IMR-90 (cell line): ENCODE measurements around the gene CTIF. TPM values are rescaled to one million over a fixed set of nuclear protein-coding genes. Genes with fewer than 3 reads are reported as not detected.
A peak's percentile ranks its signal among the peaks of the same experiment; 100 is the strongest.

Experiments
- ATAC-seq: fragments of 200-7000 bp; cut with Tn5 transposase; 2 replicates; pipeline ENCODE4 v1.9.1; 2020; ENCODE audit warnings: low read depth, mild to moderate bottlenecking, moderate library complexity
- BruUV-seq: library from RNA; stranded (reverse); fragments of 400-500 nt; replicated peaks from 2 replicates; lab custom pipeline; 2021; lab: Mats Ljungman, UMichigan
- CTCF ChIA-PET: fragments of 300-600 bp; formaldehyde crosslinking; extraction: SDS; loops from one replicate; lab custom pipeline; 2021; ENCODE audit warnings: antibody characterized with exemption; lab: Yijun Ruan, JAX
- POLR2A ChIA-PET: fragments of 300-600 bp; sonication (Branson Sonifier 250); formaldehyde crosslinking; loops from one replicate; lab custom pipeline; 2022; ENCODE audit warnings: antibody characterized with exemption; ENCODE audit not compliant: unreplicated experiment; lab: Charles Lee
- DNase-seq: peaks from one replicate; pipeline ENCODE4 v3.0.0; 2013
- H2AFZ ChIP-seq: replicated peaks from 2 replicates; pipeline ENCODE3; 2013; ENCODE audit warnings: low read length, mild to moderate bottlenecking; ENCODE audit not compliant: poor library complexity
- H2AK5ac ChIP-seq: 2 replicates; pipeline ENCODE4 v1.6.1; 2013; ENCODE audit warnings: low read depth, low read length, inconsistent platforms
- H2AK9ac ChIP-seq: replicated peaks from 2 replicates; pipeline ENCODE3; 2013; ENCODE audit warnings: mild to moderate bottlenecking, low read depth, low read length, moderate library complexity; ENCODE audit not compliant: poor library complexity
- H2BK120ac ChIP-seq: 2 replicates; pipeline ENCODE4 v1.6.1; 2013; ENCODE audit warnings: low read depth, low read length, inconsistent platforms
- H2BK15ac ChIP-seq: 3 replicates; pipeline ENCODE4 v1.6.1; 2013; ENCODE audit warnings: low read depth, low read length, inconsistent platforms
- H2BK20ac ChIP-seq: 2 replicates; pipeline ENCODE4 v1.6.1; 2013; ENCODE audit warnings: low read depth, mild to moderate bottlenecking, inconsistent platforms, low read length, moderate library complexity
- H2BK5ac ChIP-seq: 2 replicates; pipeline ENCODE4 v1.6.1; 2013; ENCODE audit warnings: mild to moderate bottlenecking, low read depth, low read length, inconsistent platforms; ENCODE audit not compliant: poor library complexity, severe bottlenecking
- H3K14ac ChIP-seq: replicated peaks from 2 replicates; pipeline ENCODE4 v1.6.1; 2013; ENCODE audit warnings: low read depth, low read length, inconsistent platforms
- H3K18ac ChIP-seq: 2 replicates; pipeline ENCODE4 v1.6.1; 2013; ENCODE audit warnings: low read depth, low read length, control low read depth
- H3K23ac ChIP-seq: 2 replicates; pipeline ENCODE4 v1.6.1; 2013; ENCODE audit warnings: low read depth, low read length, inconsistent platforms
- H3K27ac ChIP-seq: 2 replicates; pipeline ENCODE4 v1.5.1; 2013; ENCODE audit warnings: mild to moderate bottlenecking, control low read depth, low read length; ENCODE audit not compliant: insufficient read depth
- H3K27me3 ChIP-seq: 2 replicates; pipeline ENCODE4 v1.6.1; 2013; ENCODE audit warnings: low read length; ENCODE audit not compliant: control insufficient read depth, insufficient read depth
- H3K36me3 ChIP-seq: 2 replicates; pipeline ENCODE4 v1.6.1; 2013; ENCODE audit warnings: low read length, mixed read lengths; ENCODE audit not compliant: control insufficient read depth, insufficient read depth
- H3K4ac ChIP-seq: 2 replicates; pipeline ENCODE4 v1.6.1; 2013; ENCODE audit warnings: low read depth, low read length, inconsistent platforms
- H3K4me1 ChIP-seq: 2 replicates; pipeline ENCODE4 v1.6.1; 2013; ENCODE audit warnings: low read length, mixed read lengths; ENCODE audit not compliant: control insufficient read depth, insufficient read depth
- H3K4me2 ChIP-seq: 2 replicates; pipeline ENCODE4 v1.6.1; 2013; ENCODE audit warnings: low read depth, mild to moderate bottlenecking, control low read depth, low read length, moderate library complexity
- H3K4me3 ChIP-seq: 2 replicates; pipeline ENCODE4 v1.5.1; 2013; ENCODE audit warnings: low read depth, mild to moderate bottlenecking, control low read depth, low read length, moderate library complexity; ENCODE audit not compliant: insufficient read depth
- H3K56ac ChIP-seq: 2 replicates; pipeline ENCODE4 v1.6.1; 2013; ENCODE audit warnings: low read length, inconsistent platforms; ENCODE audit not compliant: insufficient read depth; ENCODE audit errors: extremely low read depth
- H3K79me1 ChIP-seq, 2 experiments: 2 replicates each; pipeline ENCODE4 v1.6.1; 2013; ENCODE audit warnings: low read length in 2 of 2, inconsistent platforms in 1 of 2, low read depth in 1 of 2
- H3K9ac ChIP-seq: 2 replicates; pipeline ENCODE4 v1.6.1; 2013; ENCODE audit warnings: low read depth, low read length, control low read depth
- H3K9me1 ChIP-seq: 2 replicates; pipeline ENCODE4 v1.6.1; 2013; ENCODE audit warnings: low read length, inconsistent platforms; ENCODE audit not compliant: insufficient read depth
- H3K9me3 ChIP-seq: 2 replicates; pipeline ENCODE4 v1.6.1; 2013; ENCODE audit warnings: low read length; ENCODE audit not compliant: control insufficient read depth, insufficient read depth
- H4K20me1 ChIP-seq: 2 replicates; pipeline ENCODE4 v1.6.1; 2013; ENCODE audit warnings: low read length, inconsistent platforms; ENCODE audit not compliant: insufficient read depth
- H4K5ac ChIP-seq: 2 replicates; pipeline ENCODE4 v1.6.1; 2013; ENCODE audit warnings: mild to moderate bottlenecking, low read depth, low read length, control low read depth
- H4K8ac ChIP-seq, 2 experiments: 2 replicates each; pipeline ENCODE4 v1.6.1; 2013; ENCODE audit warnings: low read depth in 2 of 2, low read length in 2 of 2, control low read depth in 1 of 2, inconsistent platforms in 1 of 2
- H4K91ac ChIP-seq: 2 replicates; pipeline ENCODE4 v1.6.1; 2013; ENCODE audit warnings: low read depth, low read length, inconsistent platforms; ENCODE audit not compliant: insufficient read depth
- CHD1 ChIP-seq: IDR thresholded peaks from 2 replicates; pipeline ENCODE4 v1.6.1; 2012; ENCODE audit warnings: low read depth, low read length, improper control_type of control experiment
- FOS ChIP-seq: fragments of 150-350 bp; IDR thresholded peaks from 2 replicates; pipeline ENCODE4 v1.6.1; 2016; ENCODE audit warnings: low read depth, low read length
- MAFK ChIP-seq: IDR thresholded peaks from 2 replicates; pipeline ENCODE4 v1.6.1; 2012; ENCODE audit warnings: low read depth, low read length, improper control_type of control experiment
- MAZ ChIP-seq: IDR thresholded peaks from 2 replicates; pipeline ENCODE4 v1.6.1; 2012; ENCODE audit warnings: low read depth, mild to moderate bottlenecking, low read length, improper control_type of control experiment, moderate library complexity, borderline replicate concordance
- MXI1 ChIP-seq: IDR thresholded peaks from 2 replicates; pipeline ENCODE4 v1.6.1; 2012; ENCODE audit warnings: low read depth, mild to moderate bottlenecking, low read length, moderate library complexity, borderline replicate concordance
- NFE2L2 ChIP-seq: fragments of 150-350 bp; IDR thresholded peaks from 2 replicates; pipeline ENCODE4 v1.6.1; 2016; ENCODE audit warnings: low read depth, mild to moderate bottlenecking, low read length
- POLR2A ChIP-seq: IDR thresholded peaks from 2 replicates; pipeline ENCODE4 v1.6.1; 2012; ENCODE audit warnings: mild to moderate bottlenecking, low read depth, low read length
- RFX5 ChIP-seq: IDR thresholded peaks from 2 replicates; pipeline ENCODE4 v1.8.0; 2012; ENCODE audit warnings: low read depth, mild to moderate bottlenecking, low read length, moderate library complexity
- WGBS, 2 experiments: methylation state at CpG; one replicate each; pipeline versions ENCODE4 v1.1.5 to v1.1.7; 2013; ENCODE audit warnings: missing lambda C conversion rate in 2 of 2; ENCODE audit not compliant: insufficient read length in 1 of 2; ENCODE audit errors: extremely low coverage in 2 of 2; 5-methylcytosine and 5-hydroxymethylcytosine counted together
- dilution Hi-C: fragments of 300-500 bp; cut with HindIII; formaldehyde crosslinking; loops from one replicate; pipeline ENCODE4 v1.14.3; 2018; ENCODE audit warnings: low sequenced_read_pairs; ENCODE audit not compliant: unreplicated experiment
- in situ Hi-C: fragments of 300-500 bp; cut with MboI; formaldehyde crosslinking; loops from 3 replicates; pipeline ENCODE4 v1.14.3; 2019; ENCODE audit warnings: low sequenced_read_pairs, inconsistent platforms, mixed read lengths
- intact Hi-C: fragments of 100-400 bp; cut with micrococcal nuclease; formaldehyde crosslinking; loops from 2 replicates; pipeline ENCODE4 v1.10.0; 2022
- polyA plus RNA-seq, 3 experiments: library from polyadenylated mRNA; depleted of rRNA; stranded (reverse); fragments of >200 nt; gene quantifications; 2 replicates each; pipeline ENCODE4 v1.2.3, GENCODE V29; 2012; ENCODE audit warnings: low replicate concordance in 1 of 3
- total RNA-seq: library from RNA; depleted of rRNA; stranded (reverse); fragments of >200 nt; gene quantifications from 2 replicates; pipeline ENCODE4 v1.2.3, GENCODE V29; 2012
- TF ChIP-seq, protein P1 (sequence below): fragments of 150-350 bp; IDR thresholded peaks from 2 replicates; pipeline ENCODE4 v1.6.1; 2017; ENCODE audit warnings: mild to moderate bottlenecking, antibody characterized with exemption, low read length, low read depth
- TF ChIP-seq, protein P2 (sequence below): conservative IDR thresholded peaks from 2 replicates; pipeline ENCODE4 v1.5.1; 2012; ENCODE audit warnings: mild to moderate bottlenecking, low read depth, low read length, improper control_type of control experiment
- TF ChIP-seq, protein P3 (sequence below): fragments of 150-350 bp; IDR thresholded peaks from 2 replicates; pipeline ENCODE4 v1.6.1; 2016; ENCODE audit warnings: low read depth, mild to moderate bottlenecking, low read length, moderate library complexity, borderline replicate concordance

Gene CTIF
- total and polyA plus RNA-seq, 2 of the 4 experiments (the other 2 are of a cell fraction), result 25.1 to 57.0 TPM

DNA sequence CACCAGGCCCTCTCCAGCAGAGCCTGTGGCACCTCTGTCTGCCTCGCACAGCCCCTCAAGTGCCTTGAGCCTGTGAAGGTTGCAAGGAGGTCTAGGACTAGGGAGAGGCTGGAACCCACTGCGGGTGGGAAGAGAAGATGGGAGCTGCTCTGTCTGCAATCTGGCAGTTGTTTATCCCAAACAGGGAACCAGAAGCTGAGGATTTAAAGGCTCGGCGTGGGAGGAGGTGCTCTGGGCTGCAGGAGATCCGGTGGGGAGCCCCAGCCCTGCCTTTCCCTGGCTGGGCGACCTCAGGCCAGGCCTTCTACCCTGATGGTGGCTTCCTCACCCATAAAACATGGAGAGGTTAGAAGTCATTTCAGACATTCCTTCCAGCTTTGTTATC, 237.8 kb downstream of the CTIF start:
- no peak for TF ChIP-seq CHD1
- TF ChIP-seq POLR2A, result no peak
- TF ChIP-seq, protein P1, sequence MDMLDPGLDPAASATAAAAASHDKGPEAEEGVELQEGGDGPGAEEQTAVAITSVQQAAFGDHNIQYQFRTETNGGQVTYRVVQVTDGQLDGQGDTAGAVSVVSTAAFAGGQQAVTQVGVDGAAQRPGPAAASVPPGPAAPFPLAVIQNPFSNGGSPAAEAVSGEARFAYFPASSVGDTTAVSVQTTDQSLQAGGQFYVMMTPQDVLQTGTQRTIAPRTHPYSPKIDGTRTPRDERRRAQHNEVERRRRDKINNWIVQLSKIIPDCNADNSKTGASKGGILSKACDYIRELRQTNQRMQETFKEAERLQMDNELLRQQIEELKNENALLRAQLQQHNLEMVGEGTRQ, result no peak
- no peak for TF ChIP-seq MAZ
- TF ChIP-seq, protein P2, sequence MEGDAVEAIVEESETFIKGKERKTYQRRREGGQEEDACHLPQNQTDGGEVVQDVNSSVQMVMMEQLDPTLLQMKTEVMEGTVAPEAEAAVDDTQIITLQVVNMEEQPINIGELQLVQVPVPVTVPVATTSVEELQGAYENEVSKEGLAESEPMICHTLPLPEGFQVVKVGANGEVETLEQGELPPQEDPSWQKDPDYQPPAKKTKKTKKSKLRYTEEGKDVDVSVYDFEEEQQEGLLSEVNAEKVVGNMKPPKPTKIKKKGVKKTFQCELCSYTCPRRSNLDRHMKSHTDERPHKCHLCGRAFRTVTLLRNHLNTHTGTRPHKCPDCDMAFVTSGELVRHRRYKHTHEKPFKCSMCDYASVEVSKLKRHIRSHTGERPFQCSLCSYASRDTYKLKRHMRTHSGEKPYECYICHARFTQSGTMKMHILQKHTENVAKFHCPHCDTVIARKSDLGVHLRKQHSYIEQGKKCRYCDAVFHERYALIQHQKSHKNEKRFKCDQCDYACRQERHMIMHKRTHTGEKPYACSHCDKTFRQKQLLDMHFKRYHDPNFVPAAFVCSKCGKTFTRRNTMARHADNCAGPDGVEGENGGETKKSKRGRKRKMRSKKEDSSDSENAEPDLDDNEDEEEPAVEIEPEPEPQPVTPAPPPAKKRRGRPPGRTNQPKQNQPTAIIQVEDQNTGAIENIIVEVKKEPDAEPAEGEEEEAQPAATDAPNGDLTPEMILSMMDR, result no peak
- no peak for TF ChIP-seq FOS
- TF ChIP-seq, protein P3, sequence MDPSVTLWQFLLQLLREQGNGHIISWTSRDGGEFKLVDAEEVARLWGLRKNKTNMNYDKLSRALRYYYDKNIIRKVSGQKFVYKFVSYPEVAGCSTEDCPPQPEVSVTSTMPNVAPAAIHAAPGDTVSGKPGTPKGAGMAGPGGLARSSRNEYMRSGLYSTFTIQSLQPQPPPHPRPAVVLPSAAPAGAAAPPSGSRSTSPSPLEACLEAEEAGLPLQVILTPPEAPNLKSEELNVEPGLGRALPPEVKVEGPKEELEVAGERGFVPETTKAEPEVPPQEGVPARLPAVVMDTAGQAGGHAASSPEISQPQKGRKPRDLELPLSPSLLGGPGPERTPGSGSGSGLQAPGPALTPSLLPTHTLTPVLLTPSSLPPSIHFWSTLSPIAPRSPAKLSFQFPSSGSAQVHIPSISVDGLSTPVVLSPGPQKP, result no peak
- TF ChIP-seq RFX5, result no peak
- no peak for TF ChIP-seq MXI1
- TF ChIP-seq NFE2L2, result no peak
- no peak for TF ChIP-seq MAFK
- Histone ChIP-seq H3K4me3 (no peak overlapping the region), H3K9me1 (peaks cover 29% of the 10 kb centered on the region), H4K5ac (no peak overlapping the region), H3K9ac (no peak overlapping the region), H3K4ac (0 out of 2 replicates have a peak overlapping the region, but pooled peaks have one; percentile 6), H3K56ac (no peak overlapping the region), H3K4me2 (no peak overlapping the region), H4K20me1 (peaks cover 59% of the 10 kb centered on the region), H2BK120ac (no peak overlapping the region), H2BK20ac (0 out of 2 replicates have a peak overlapping the region, but pooled peaks have one; percentile 29), H3K4me1 (peaks cover 34% of the 10 kb centered on the region), H2AK9ac (peak overlapping the region; percentile 82), H3K18ac (no peak overlapping the region), H3K36me3 (peaks cover 21% of the 10 kb centered on the region), H3K79me1 (peaks cover 22 to 84% of the 10 kb centered on the region in 2 experiments), H2AFZ (no peak overlapping the region), H2AK5ac (peak overlapping the region; percentile 40; the same call in 1 of the 2 replicates), H2BK15ac (no peak overlapping the region), H3K23ac (no peak overlapping the region), H2BK5ac (no peak overlapping the region), H4K8ac (no peak overlapping the region; a peak in 1 of 4 replicates), H4K91ac (no peak overlapping the region), H3K27me3 (no peaks in the 10 kb centered on the region), H3K14ac (no peak overlapping the region), H3K9me3 (no peaks in the 10 kb centered on the region), H3K27ac (no peak overlapping the region)
- in situ Hi-C loops (no loop called here), intact Hi-C loops (loop anchor here (2.0 to 5.0 kb wide), 2 partner anchors 402 to 461 kb away; no protein-coding TSS in a partner anchor), dilution Hi-C loops (no loop called here)
- CTCF ChIA-PET, result interaction anchor here (0.6 to 0.8 kb wide), 2 partner anchors 11 to 170 kb away, joined by 3 read pairs; no protein-coding TSS in a partner anchor
- peak; percentile 6 for ATAC-seq
- 0% methylated on average over 1 of the region's 6 CpGs; no CpG with 5 or more reads in 1 of the 2 experiments for WGBS, 2 experiments
- DNase-seq, result no peak
- BruUV-seq, result no TSS peak
- POLR2A ChIA-PET, result interaction anchor here (0.6 kb wide), 1 partner anchor 266 kb away, joined by 3 read pairs; no protein-coding TSS in a partner anchor
